SK-N-SH (cell line): Measurements from ENCODE around the gene PEPD. TPM values are rescaled to one million over a fixed set of nuclear protein-coding genes. Genes with fewer than 3 reads are reported as not detected.

Experiments
- CTCF ChIA-PET: fragments of 300-600, 350-600 bp; formaldehyde crosslinking; extraction: SDS; loops from one replicate; lab custom pipeline; 2021; lab: Yijun Ruan, JAX
- POLR2A ChIA-PET: fragments of 350-600 bp; sonication (Branson Sonifier 250); formaldehyde crosslinking; extraction: SDS; loops from one replicate; lab custom pipeline; 2020; ENCODE audit warnings: antibody characterized with exemption, inconsistent platforms; lab: Yijun Ruan, JAX
- DNase-seq: peaks from one replicate; pipeline ENCODE4 v3.0.0; 2012
- H2AFZ ChIP-seq: fragments of 200-600 bp; sonication (generic); 2 replicates; pipeline ENCODE4 v1.8.1; 2016; ENCODE audit warnings: antibody characterized with exemption, mild to moderate bottlenecking, low read depth
- H3F3A ChIP-seq: fragments of 200-600 bp; sonication (generic); replicated peaks from 2 replicates; pipeline ENCODE3; 2016; ENCODE audit warnings: antibody characterized with exemption, mild to moderate bottlenecking; ENCODE audit not compliant: insufficient read depth
- H3K27ac ChIP-seq, 2 experiments: fragments of 200-500 bp in 1 of 2; fragments of 200-600 bp in 1 of 2; sonication (Bioruptor generic) in 1 of 2; sonication (generic), shearing (Covaris generic) in 1 of 2; 2 replicates each; pipeline versions ENCODE4 v1.5.1 to v1.6.1; 2014 to 2016; ENCODE audit warnings: low read depth in 2 of 2, inconsistent platforms in 1 of 2, low read length in 1 of 2, mild to moderate bottlenecking in 1 of 2, mixed read lengths in 1 of 2
- H3K27me3 ChIP-seq: fragments of 200-600 bp; sonication (generic), shearing (Covaris generic); 2 replicates; pipeline ENCODE4 v1.6.1; 2016; ENCODE audit warnings: mixed run types; ENCODE audit not compliant: insufficient read depth
- H3K36me3 ChIP-seq, 2 experiments: fragments of 200-500 bp in 1 of 2; fragments of 200-600 bp in 1 of 2; sonication (Bioruptor generic) in 1 of 2; sonication (generic) in 1 of 2; replicated peaks in 1 of 2; 2 replicates each; pipeline versions ENCODE3 to v1.5.1; 2014 to 2016; ENCODE audit warnings: low read length in 1 of 2, mild to moderate bottlenecking in 1 of 2; ENCODE audit not compliant: insufficient read depth in 2 of 2, control insufficient read depth in 1 of 2
- H3K4me1 ChIP-seq, 2 experiments: fragments of 200-500 bp in 1 of 2; fragments of 200-600 bp in 1 of 2; sonication (Bioruptor generic) in 1 of 2; sonication (generic), shearing (Covaris generic) in 1 of 2; 2 replicates each; pipeline versions ENCODE4 v1.5.1 to v1.6.1; 2014 to 2016; ENCODE audit warnings: low read depth in 1 of 2, low read length in 1 of 2, mixed run types in 1 of 2; ENCODE audit not compliant: insufficient read depth in 2 of 2, control insufficient read depth in 1 of 2
- H3K4me2 ChIP-seq: fragments of 200-600 bp; sonication (generic), shearing (Covaris generic); 2 replicates; pipeline ENCODE4 v1.6.1; 2017; ENCODE audit warnings: mixed run types
- H3K4me3 ChIP-seq, 2 experiments: fragments of 200-500 bp in 1 of 2; fragments of 200-600 bp in 1 of 2; sonication (Bioruptor generic) in 1 of 2; sonication (generic), shearing (Covaris generic) in 1 of 2; 2 replicates each; pipeline versions ENCODE4 v1.5.1 to v1.8.1; 2014 to 2016; ENCODE audit warnings: low read depth in 2 of 2, inconsistent platforms in 1 of 2, low read length in 1 of 2, mild to moderate bottlenecking in 1 of 2, mixed read lengths in 1 of 2, moderate library complexity in 1 of 2
- H3K79me2 ChIP-seq: fragments of 200-600 bp; sonication (generic); 2 replicates; pipeline ENCODE4 v1.8.1; 2017; ENCODE audit warnings: mild to moderate bottlenecking; ENCODE audit not compliant: insufficient read depth
- H3K9ac ChIP-seq: fragments of 200-600 bp; sonication (generic); 2 replicates; pipeline ENCODE4 v1.6.1; 2017; ENCODE audit warnings: mixed run types
- H3K9me2 ChIP-seq: fragments of 200-600 bp; sonication (generic); 2 replicates; pipeline ENCODE4 v1.6.1; 2017; ENCODE audit warnings: mixed run types
- H3K9me3 ChIP-seq: fragments of 200-600 bp; sonication (generic); 2 replicates; pipeline ENCODE4 v1.6.1; 2017; ENCODE audit warnings: mixed run types, mild to moderate bottlenecking, moderate library complexity
- H4K20me1 ChIP-seq: fragments of 200-600 bp; sonication (generic); 2 replicates; pipeline ENCODE4 v1.6.1; 2017; ENCODE audit warnings: mild to moderate bottlenecking, mixed run types; ENCODE audit not compliant: insufficient read depth
- CTCF ChIP-seq: fragments of 200-600 bp; sonication (generic); IDR thresholded peaks from 2 replicates; pipeline ENCODE4 v1.6.1; 2017; ENCODE audit warnings: antibody characterized with exemption, mild to moderate bottlenecking, moderate library complexity
- EP300 ChIP-seq, 2 experiments: IDR thresholded peaks; 2 replicates each; pipeline versions ENCODE4 v1.4.0 to v1.6.1; 2012; ENCODE audit warnings: borderline replicate concordance in 1 of 2, low read depth in 1 of 2, low read length in 1 of 2
- EZH2phosphoT487 ChIP-seq: fragments of 200-600 bp; sonication (generic); IDR thresholded peaks from 2 replicates; pipeline ENCODE4 v1.6.1; 2017; ENCODE audit warnings: low read depth, mixed run types, mild to moderate bottlenecking, antibody characterized with exemption, moderate library complexity, borderline replicate concordance
- FOSL2 ChIP-seq: IDR thresholded peaks from 2 replicates; pipeline ENCODE4 v1.4.0; 2012; ENCODE audit warnings: low read depth, mild to moderate bottlenecking, moderate library complexity, borderline replicate concordance
- IRF3 ChIP-seq: fragments of 150-350 bp; IDR thresholded peaks from 2 replicates; pipeline ENCODE4 v1.6.1; 2016; ENCODE audit warnings: mild to moderate bottlenecking, low read depth, low read length
- MAX ChIP-seq: IDR thresholded peaks from 2 replicates; pipeline ENCODE4 v1.4.0; 2012; ENCODE audit warnings: low read depth
- MEF2A ChIP-seq: IDR thresholded peaks from 2 replicates; pipeline ENCODE4 v1.4.0; 2012; ENCODE audit warnings: low read depth, borderline replicate concordance
- NFIC ChIP-seq: IDR thresholded peaks from 2 replicates; pipeline ENCODE4 v1.4.0; 2012; ENCODE audit warnings: borderline replicate concordance
- NRF1 ChIP-seq: IDR thresholded peaks from 2 replicates; pipeline ENCODE4 v1.6.1; 2012; ENCODE audit warnings: low read depth, mild to moderate bottlenecking, low read length
- PBX3 ChIP-seq: IDR thresholded peaks from 2 replicates; pipeline ENCODE4; 2012
- POLR2AphosphoS5 ChIP-seq: IDR thresholded peaks from 2 replicates; pipeline ENCODE4 v1.6.1; 2012; ENCODE audit warnings: low read depth, low read length
- RCOR1 ChIP-seq: fragments of 150-350 bp; IDR thresholded peaks from 2 replicates; pipeline ENCODE4 v1.6.1; 2017; ENCODE audit warnings: antibody characterized with exemption, low read length
- REST ChIP-seq: IDR thresholded peaks from 2 replicates; pipeline ENCODE4 v1.6.1; 2012; ENCODE audit warnings: mild to moderate bottlenecking, low read depth, low read length, moderate library complexity
- RFX5 ChIP-seq: IDR thresholded peaks from 2 replicates; pipeline ENCODE4 v1.6.1; 2012; ENCODE audit warnings: mild to moderate bottlenecking, improper control_type of control experiment, low read length
- TAF1 ChIP-seq: IDR thresholded peaks from 2 replicates; pipeline ENCODE4 v1.6.1; 2012; ENCODE audit warnings: low read depth, mild to moderate bottlenecking, low read length, moderate library complexity, borderline replicate concordance
- USF1 ChIP-seq: IDR thresholded peaks from 2 replicates; pipeline ENCODE4 v1.4.0; 2012; ENCODE audit warnings: low read depth, borderline replicate concordance
- USF2 ChIP-seq: fragments of 150-350 bp; IDR thresholded peaks from 2 replicates; pipeline ENCODE4 v1.6.1; 2017; ENCODE audit warnings: antibody characterized with exemption, low read length, low read depth, borderline replicate concordance
- WGBS: methylation state at CpG from one replicate; pipeline ENCODE4 v1.1.6; 2017; ENCODE audit warnings: low lambda C conversion rate; 5-methylcytosine and 5-hydroxymethylcytosine counted together
- polyA plus RNA-seq, 3 experiments: library from polyadenylated mRNA; depleted of rRNA; stranded (reverse); fragments of >200 nt; gene quantifications; 2 replicates each; pipeline ENCODE4 v1.2.3, GENCODE V29; 2012

The PEPD gene
- polyA plus RNA-seq, 1 of the 3 experiments (the other 2 are of a cell fraction), result 88.9 TPM

GRCh38 chr19:33358408-33358807 lies 163.2 kb downstream of the PEPD start:
- no peak for DNase-seq
- Histone ChIP-seq H3F3A (no peaks in the 10 kb centered on the region), H2AFZ (no peak overlapping the region), H3K4me1 (no peaks in the 10 kb centered on the region), H4K20me1 (no peaks in the 10 kb centered on the region), H3K79me2 (no peaks in the 10 kb centered on the region), H3K9me2 (no peaks in the 10 kb centered on the region), H3K36me3 (no peaks in the 10 kb centered on the region), H3K4me3 (no peak overlapping the region), H3K9ac (no peak overlapping the region), H3K4me2 (no peak overlapping the region), H3K9me3 (no peaks in the 10 kb centered on the region), H3K27me3 (no peaks in the 10 kb centered on the region; the same call in 1 of the 2 replicates), H3K27ac (no peak overlapping the region)
- WGBS, result 50% methylated on average over 6 of the region's 6 CpGs
- ChIA-PET POLR2A (no interaction called here), CTCF (interaction anchor here (0.8 to 1.6 kb wide), 5 partner anchors 9 to 123 kb away, joined by 3 to 5 read pairs (median 3); no protein-coding TSS in a partner anchor)
- TF ChIP-seq EZH2phosphoT487 (no peak), USF1 (no peak), RFX5 (no peak), TAF1 (no peak), POLR2AphosphoS5 (no peak), EP300 (IDR thresholded peaks at IDR 0.05; ENCODE audit: borderline replicate concordance in 1 of 2, low read depth in 1 of 2, low read length in 1 of 2) (no peak), CTCF (no peak), IRF3 (no peak), NRF1 (no peak), REST (no peak), MAX (no peak), RCOR1 (no peak), USF2 (no peak), NFIC (no peak), PBX3 (no peak), MEF2A (no peak), FOSL2 (no peak)
